Measurements from ENCODE around the gene TEX14. TPM values are rescaled to one million over a fixed set of nuclear protein-coding genes. Genes with fewer than 3 reads are reported as not detected.
A peak's percentile ranks its signal among the peaks of the same experiment; 100 is the strongest.
"Not testable (repeated sequence)": the region's sequence is repeated elsewhere in the genome, so short reads cannot be mapped to it uniquely, and the experiment has no call there.

The TEX14 gene
- total and polyA plus RNA-seq, 11 donors = 0.04 to 0.36 (median 0.10) TPM; not detected in 3

GRCh38 chr17:58693208-58693607 is 1.4 kb upstream of the TEX14 start:
- Histone ChIP-seq H3K4me1 (peaks cover 0 to 19% (median 11%) of the 10 kb centered on the region in 12 donors), H3K27me3 (no peaks in the 10 kb centered on the region), H3K27ac (peak overlapping the region in 11 of 12 donors; percentile 53 to 91 (median 79)), H3K36me3 (peaks cover 0 to 24% (median 9%) of the 10 kb centered on the region in 9 donors), H3K4me3 (peak overlapping the region in 11 of 12 donors; percentile 51 to 87 (median 70)), H3K9me3 (no peaks in the 10 kb centered on the region)
- intact Hi-C loops (cut with DNase I) = loop anchor here in 8 of 10 donors (2.0 to 10.0 kb wide), 7 partner anchors 34 to 178 kb away; partner anchors contain the start of gene MTMR4 (in 2 of the 8)
- TF ChIP-seq CTCF (IDR thresholded peaks at IDR 0.05) (no peak), POLR2A (IDR thresholded peaks at IDR 0.05) (no peak)
- WGBS, 4 donors = 71 to 81% (median 78%) methylated on average over 8 of the region's 8 CpGs
- ATAC-seq = no peak
- DNase-seq = no peak

- peak within 1 kb of the TSS in 11 of 12 donors; percentile 53 to 91 (median 79) for H3K27ac ChIP-seq
- TF ChIP-seq CTCF (IDR thresholded peaks at IDR 0.05) = no peak
- TF ChIP-seq POLR2A (IDR thresholded peaks at IDR 0.05) = peak in 1 of 2 donors; percentile 57
- H3K4me3 ChIP-seq = peak within 1 kb of the TSS; percentile 45 to 87 (median 70)
- ATAC-seq (peak; percentile 89 to 100 (median 100)), DNase-seq (peak; percentile 86 to 93 (median 87))
- 11 to 18% (median 13%) methylated on average over 34 to 50 of the region's 50 CpGs for WGBS, 4 donors
- H3K9me3 ChIP-seq = no peaks in the 10 kb centered on the region
- H3K36me3 ChIP-seq = peaks cover 0 to 22% (median 9%) of the 10 kb centered on the region in 9 donors
- no peaks in the 10 kb centered on the region for H3K27me3 ChIP-seq
- H3K4me1 ChIP-seq = peaks cover 0 to 19% (median 11%) of the 10 kb centered on the region in 12 donors
- intact Hi-C loops (cut with DNase I) = loop anchor here in 8 of 10 donors (2.0 to 10.0 kb wide), 7 partner anchors 34 to 178 kb away; partner anchors contain the start of gene MTMR4 (in 2 of the 8)
Measured at GRCh38 chr17:58692239-58693055, 602 bp upstream of the TEX14 start, which contains the start of gene RAD51C. RAD51C (plus strand) TSS chr17:58692602; CDS start chr17:58692644, 42 bp downstream.

GRCh38 chr17:58690033-58690432 is 1.8 kb downstream of the TEX14 start:
- intact Hi-C loops (cut with DNase I) = loop anchor here in 7 of 10 donors (5.0 to 10.0 kb wide), 4 partner anchors 103 to 175 kb away; partner anchors contain the start of gene MTMR4 (in 2 of the 7)
- not testable (repeated sequence) for H3K27ac ChIP-seq, DNase-seq, H3K4me3 ChIP-seq, H3K27me3 ChIP-seq, H3K9me3 ChIP-seq, H3K36me3 ChIP-seq, ATAC-seq
- 93 to 96% (median 94%) methylated on average over 7 of the region's 7 CpGs for WGBS, 4 donors
- peaks cover 0 to 19% (median 11%) of the 10 kb centered on the region in 12 donors for H3K4me1 ChIP-seq

- intact Hi-C loops (cut with DNase I) = loop anchor here in 1 of 10 donors (10.0 kb wide), 1 partner anchor 154 kb away; no protein-coding TSS in a partner anchor
- WGBS, 4 donors = 90 to 93% (median 91%) methylated on average over 2 of the region's 2 CpGs
- TF ChIP-seq POLR2A (IDR thresholded peaks at IDR 0.05) = no peak
- TF ChIP-seq CTCF (IDR thresholded peaks at IDR 0.05) = no peak
- ATAC-seq (no peak), DNase-seq (no peak)
- Histone ChIP-seq H3K4me1 (peaks cover 0 to 16% (median 7%) of the 10 kb centered on the region in 12 donors), H3K4me3 (no peak overlapping the region), H3K36me3 (no peaks in the 10 kb centered on the region), H3K27ac (no peak overlapping the region), H3K27me3 (no peaks in the 10 kb centered on the region), H3K9me3 (no peaks in the 10 kb centered on the region)
Measured at GRCh38 chr17:58688521-58688920, 3.3 kb downstream of the TEX14 start.

Measured in heart left ventricle (tissue), 16 donors.